Panc1 (cell line): ENCODE results near the gene BLOC1S2.

Source experiments
- POLR2AphosphoS5 ChIP-seq: IDR thresholded peaks from 2 replicates; pipeline ENCODE4 v1.6.1; 2012; ENCODE audit warnings: mild to moderate bottlenecking, low read depth, low read length, moderate library complexity
- TCF7L2 ChIP-seq: IDR thresholded peaks from 2 replicates; pipeline ENCODE4 v1.6.1; 2011; ENCODE audit warnings: mild to moderate bottlenecking, low read depth, low read length, inconsistent platforms
- TF ChIP-seq, protein P1 (sequence below): fragments of 450-650 bp; IDR thresholded peaks from 2 replicates; pipeline ENCODE4 v1.5.1; 2017; ENCODE audit warnings: mild to moderate bottlenecking
- TF ChIP-seq, protein P2 (sequence below), 2 experiments: IDR thresholded peaks; 2 replicates each; pipeline ENCODE4 v1.6.1; 2011 to 2012; ENCODE audit warnings: low read depth in 2 of 2, control low read depth in 1 of 2, low read length in 1 of 2, mild to moderate bottlenecking in 1 of 2, moderate library complexity in 1 of 2; ENCODE audit not compliant: insufficient read depth in 1 of 2

DNA sequence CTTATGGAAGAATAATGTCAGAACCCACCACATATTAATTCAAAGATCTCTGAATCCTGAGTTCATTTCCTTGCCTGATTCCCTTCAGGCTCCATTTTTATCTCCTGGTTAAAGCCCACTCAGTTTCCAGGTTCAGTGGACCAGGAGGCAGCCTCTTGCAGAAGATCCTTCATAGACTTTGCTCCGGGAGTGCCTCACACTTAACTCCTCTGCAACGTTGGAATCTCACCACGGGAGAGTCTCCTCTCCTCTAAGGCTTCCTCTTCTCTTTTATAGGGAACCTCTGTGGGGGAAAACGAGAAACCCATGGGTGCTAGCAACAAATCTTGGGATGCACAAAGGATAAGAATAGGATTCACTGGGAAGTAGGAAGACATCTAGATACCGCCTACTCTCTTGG, 1.7 kb upstream of the BLOC1S2 start:
- TF ChIP-seq, protein P1, sequence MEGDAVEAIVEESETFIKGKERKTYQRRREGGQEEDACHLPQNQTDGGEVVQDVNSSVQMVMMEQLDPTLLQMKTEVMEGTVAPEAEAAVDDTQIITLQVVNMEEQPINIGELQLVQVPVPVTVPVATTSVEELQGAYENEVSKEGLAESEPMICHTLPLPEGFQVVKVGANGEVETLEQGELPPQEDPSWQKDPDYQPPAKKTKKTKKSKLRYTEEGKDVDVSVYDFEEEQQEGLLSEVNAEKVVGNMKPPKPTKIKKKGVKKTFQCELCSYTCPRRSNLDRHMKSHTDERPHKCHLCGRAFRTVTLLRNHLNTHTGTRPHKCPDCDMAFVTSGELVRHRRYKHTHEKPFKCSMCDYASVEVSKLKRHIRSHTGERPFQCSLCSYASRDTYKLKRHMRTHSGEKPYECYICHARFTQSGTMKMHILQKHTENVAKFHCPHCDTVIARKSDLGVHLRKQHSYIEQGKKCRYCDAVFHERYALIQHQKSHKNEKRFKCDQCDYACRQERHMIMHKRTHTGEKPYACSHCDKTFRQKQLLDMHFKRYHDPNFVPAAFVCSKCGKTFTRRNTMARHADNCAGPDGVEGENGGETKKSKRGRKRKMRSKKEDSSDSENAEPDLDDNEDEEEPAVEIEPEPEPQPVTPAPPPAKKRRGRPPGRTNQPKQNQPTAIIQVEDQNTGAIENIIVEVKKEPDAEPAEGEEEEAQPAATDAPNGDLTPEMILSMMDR = no peak
- TF ChIP-seq POLR2AphosphoS5 (no peak), TCF7L2 (no peak)
- TF ChIP-seq, protein P2, sequence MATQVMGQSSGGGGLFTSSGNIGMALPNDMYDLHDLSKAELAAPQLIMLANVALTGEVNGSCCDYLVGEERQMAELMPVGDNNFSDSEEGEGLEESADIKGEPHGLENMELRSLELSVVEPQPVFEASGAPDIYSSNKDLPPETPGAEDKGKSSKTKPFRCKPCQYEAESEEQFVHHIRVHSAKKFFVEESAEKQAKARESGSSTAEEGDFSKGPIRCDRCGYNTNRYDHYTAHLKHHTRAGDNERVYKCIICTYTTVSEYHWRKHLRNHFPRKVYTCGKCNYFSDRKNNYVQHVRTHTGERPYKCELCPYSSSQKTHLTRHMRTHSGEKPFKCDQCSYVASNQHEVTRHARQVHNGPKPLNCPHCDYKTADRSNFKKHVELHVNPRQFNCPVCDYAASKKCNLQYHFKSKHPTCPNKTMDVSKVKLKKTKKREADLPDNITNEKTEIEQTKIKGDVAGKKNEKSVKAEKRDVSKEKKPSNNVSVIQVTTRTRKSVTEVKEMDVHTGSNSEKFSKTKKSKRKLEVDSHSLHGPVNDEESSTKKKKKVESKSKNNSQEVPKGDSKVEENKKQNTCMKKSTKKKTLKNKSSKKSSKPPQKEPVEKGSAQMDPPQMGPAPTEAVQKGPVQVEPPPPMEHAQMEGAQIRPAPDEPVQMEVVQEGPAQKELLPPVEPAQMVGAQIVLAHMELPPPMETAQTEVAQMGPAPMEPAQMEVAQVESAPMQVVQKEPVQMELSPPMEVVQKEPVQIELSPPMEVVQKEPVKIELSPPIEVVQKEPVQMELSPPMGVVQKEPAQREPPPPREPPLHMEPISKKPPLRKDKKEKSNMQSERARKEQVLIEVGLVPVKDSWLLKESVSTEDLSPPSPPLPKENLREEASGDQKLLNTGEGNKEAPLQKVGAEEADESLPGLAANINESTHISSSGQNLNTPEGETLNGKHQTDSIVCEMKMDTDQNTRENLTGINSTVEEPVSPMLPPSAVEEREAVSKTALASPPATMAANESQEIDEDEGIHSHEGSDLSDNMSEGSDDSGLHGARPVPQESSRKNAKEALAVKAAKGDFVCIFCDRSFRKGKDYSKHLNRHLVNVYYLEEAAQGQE (IDR thresholded peaks at IDR 0.05; ENCODE audit: insufficient read depth in 1 of 2, low read depth in 2 of 2, low read length in 1 of 2) = no peak
